Left kidney (tissue), 8 donors: Measurements from ENCODE around the gene SUSD3. TPM values are rescaled to one million over a fixed set of nuclear protein-coding genes. Genes with fewer than 3 reads are reported as not detected.
"Not testable (repeated sequence)": the region's sequence is repeated elsewhere in the genome, so short reads cannot be mapped to it uniquely, and the experiment has no call there.

Experiments used
- DNase-seq: peaks from one replicate; pipeline ENCODE4 v3.0.0-alpha.2; 2013
- long read RNA-seq, 8 donors: transcript quantifications; one replicate each; lab custom pipeline, GENCODE V29; 2026
- polyA plus RNA-seq: library from polyadenylated mRNA; unstranded; fragments of 120-200 nt; gene quantifications from one replicate; pipeline ENCODE4 v1.2.1, GENCODE V29; 2013; ENCODE audit not compliant: insufficient read length

Gene SUSD3
- 6.9 TPM for polyA plus RNA-seq
- long read RNA-seq, donor 1, transcript SUSD3-202 (5 exons, 1,195 nt) = major isoform, 6 of 7 reads
- long read RNA-seq, donor 1, partial matches to known transcripts = 0 of 7 reads
- long read RNA-seq, donor 1, other reads (novel, unspliced or antisense) = 0 of 7 reads
- long read RNA-seq, donor 2, transcript SUSD3-202 (5 exons, 1,195 nt) = major isoform, 6 of 6 reads
- long read RNA-seq, donor 2, partial matches to known transcripts = 0 of 6 reads
- long read RNA-seq, donor 2, other reads (novel, unspliced or antisense) = 0 of 6 reads
- long read RNA-seq, donor 3, partial matches to known transcripts = 0 of 1 reads
- long read RNA-seq, donor 3, other reads (novel, unspliced or antisense) = 0 of 1 reads
- long read RNA-seq, donor 4 = 0 reads
- long read RNA-seq, donor 5, transcript SUSD3-202 (5 exons, 1,195 nt) = major isoform, 10 of 10 reads
- long read RNA-seq, donor 5, partial matches to known transcripts = 0 of 10 reads
- long read RNA-seq, donor 5, other reads (novel, unspliced or antisense) = 0 of 10 reads
- long read RNA-seq, donor 6, partial matches to known transcripts = 0 of 5 reads
- long read RNA-seq, donor 6, other reads (novel, unspliced or antisense) = 0 of 5 reads
- long read RNA-seq, donor 7, transcript SUSD3-202 (5 exons, 1,195 nt) = major isoform, 6 of 9 reads
- long read RNA-seq, donor 7, partial matches to known transcripts = 0 of 9 reads
- long read RNA-seq, donor 7, other reads (novel, unspliced or antisense) = 0 of 9 reads
- long read RNA-seq, donor 8 = 0 reads

- peak; percentile 84 for DNase-seq
Observed at GRCh38 chr9:93058355-93059010, at the start of gene SUSD3. Gene SUSD3 (plus strand): TSS chr9:93058701. CDS start chr9:93058743, 42 bp downstream.

DNA sequence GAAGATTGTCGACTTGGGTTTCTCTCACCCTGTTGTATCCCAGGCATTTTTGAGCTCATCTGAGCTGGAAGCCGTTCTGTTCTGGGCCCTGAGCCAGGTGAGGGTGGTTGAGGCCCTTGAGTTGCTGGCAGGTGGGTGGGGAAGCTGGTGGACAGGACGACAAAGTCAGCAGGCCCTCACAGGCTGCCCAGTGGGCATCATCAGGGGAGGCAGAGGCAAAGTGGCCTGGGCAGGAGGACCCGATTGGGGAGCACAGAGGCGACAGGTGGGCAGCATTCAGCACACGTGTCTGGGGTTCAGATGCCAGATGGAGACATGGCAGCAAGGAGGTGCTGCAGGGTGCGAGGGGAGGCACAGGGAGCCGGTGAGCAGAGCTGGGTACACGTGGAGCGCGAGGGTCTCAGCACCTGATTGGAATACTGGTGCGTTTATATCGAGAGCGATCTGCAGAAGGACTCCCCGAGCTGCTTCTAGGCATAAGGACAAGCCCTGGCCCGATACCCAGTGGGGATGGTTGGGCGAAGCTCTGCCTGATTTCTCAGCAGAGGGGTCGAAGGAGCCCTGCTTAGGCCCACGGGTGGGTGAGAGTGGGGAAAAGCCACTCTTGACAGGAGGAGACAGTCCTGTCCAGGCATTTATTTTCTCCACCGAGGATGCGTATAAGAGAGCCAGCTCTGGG is 49.0 kb upstream of the SUSD3 start:
- DNase-seq = no peak

- no peak for DNase-seq
Observed at GRCh38 chr9:93010056-93010455, 48.4 kb upstream of the SUSD3 start.

GRCh38 chr9:93010704-93011103 is 47.8 kb upstream of the SUSD3 start:
- DNase-seq = no peak

GRCh38 chr9:93011114-93011513 is 47.4 kb upstream of the SUSD3 start:
- DNase-seq = no peak

GRCh38 chr9:93012963-93013855 is 45.3 kb upstream of the SUSD3 start:
- DNase-seq = no peak

- no peak for DNase-seq
Observed at GRCh38 chr9:93013856-93014582, 44.5 kb upstream of the SUSD3 start.

DNA sequence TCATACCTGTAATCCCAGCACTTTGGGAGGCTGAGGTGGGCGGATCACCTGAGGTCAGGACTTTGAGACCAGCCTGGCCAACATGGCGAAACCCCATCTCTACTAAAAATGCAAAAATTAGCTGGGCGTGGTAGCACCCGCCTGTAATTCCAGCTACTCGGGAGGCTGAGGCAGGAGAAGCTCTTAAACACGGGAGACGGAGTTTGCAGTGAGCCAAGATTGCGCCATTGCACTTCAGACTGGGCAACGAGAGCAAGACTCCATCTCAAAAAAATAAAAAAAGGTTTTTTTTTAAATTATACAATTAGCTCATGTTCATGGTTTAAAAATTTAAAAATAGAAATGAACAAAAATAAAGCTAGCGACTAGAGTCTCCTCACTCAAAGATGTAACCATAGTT is 43.3 kb upstream of the SUSD3 start:
- not testable (repeated sequence) for DNase-seq

GRCh38 chr9:93017621-93018020 is 40.9 kb upstream of the SUSD3 start:
- DNase-seq = no peak

GRCh38 chr9:93020151-93020550 is 38.4 kb upstream of the SUSD3 start:
- DNase-seq = no peak

- DNase-seq = no peak
Observed at GRCh38 chr9:93020771-93021670, 37.5 kb upstream of the SUSD3 start.

DNA sequence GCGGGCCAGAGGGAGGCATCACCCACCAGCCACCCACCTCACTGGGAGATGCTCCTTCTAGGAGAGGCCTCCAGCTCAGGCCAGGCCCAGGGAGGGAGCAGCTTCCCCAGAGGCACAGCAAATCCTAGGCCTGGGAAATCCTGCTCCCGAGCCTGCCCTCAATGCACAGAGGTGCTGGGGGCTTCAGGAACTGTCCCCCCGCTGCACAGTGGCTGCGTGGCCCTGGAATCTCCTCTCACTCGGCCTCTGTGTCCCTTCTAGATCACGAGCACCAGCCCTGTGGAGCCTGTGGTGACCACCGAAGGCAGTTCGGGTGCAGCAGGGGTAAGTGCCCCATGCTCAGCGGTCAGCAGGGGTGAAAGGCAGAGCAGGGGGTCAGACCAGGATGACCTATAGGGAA is 36.4 kb upstream of the SUSD3 start:
- no peak for DNase-seq

GRCh38 chr9:93022721-93023520 is 35.6 kb upstream of the SUSD3 start:
- DNase-seq = no peak

DNA sequence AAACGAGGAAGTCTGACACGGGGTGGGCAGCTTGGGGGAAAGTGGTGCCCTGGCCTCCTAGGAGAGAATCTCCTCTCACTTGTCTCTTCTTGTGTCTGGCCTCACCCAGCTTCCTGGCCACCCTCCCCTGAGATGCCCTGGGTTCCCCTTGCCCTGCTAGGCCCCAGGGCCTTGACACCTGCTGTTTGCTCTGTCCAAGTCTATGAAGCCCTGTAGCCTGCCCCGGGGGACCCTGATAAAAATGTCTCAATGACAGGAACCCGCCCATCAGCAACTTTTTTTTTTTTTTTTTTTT is 35.0 kb upstream of the SUSD3 start:
- no peak for DNase-seq

DNA sequence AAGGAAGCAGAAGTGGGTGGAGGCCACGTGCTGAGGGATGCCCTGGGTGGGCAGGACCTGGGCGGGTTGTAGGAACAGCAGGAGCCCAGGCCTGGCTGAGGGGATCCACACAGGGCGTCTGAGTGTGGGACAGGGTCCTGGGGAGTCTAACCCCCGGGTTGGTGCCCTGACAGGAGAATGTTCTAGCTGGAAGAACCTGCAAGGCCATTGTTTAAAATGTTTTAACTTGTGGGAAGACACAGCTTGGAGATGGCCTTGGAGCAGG is 33.9 kb upstream of the SUSD3 start:
- DNase-seq = no peak

DNA sequence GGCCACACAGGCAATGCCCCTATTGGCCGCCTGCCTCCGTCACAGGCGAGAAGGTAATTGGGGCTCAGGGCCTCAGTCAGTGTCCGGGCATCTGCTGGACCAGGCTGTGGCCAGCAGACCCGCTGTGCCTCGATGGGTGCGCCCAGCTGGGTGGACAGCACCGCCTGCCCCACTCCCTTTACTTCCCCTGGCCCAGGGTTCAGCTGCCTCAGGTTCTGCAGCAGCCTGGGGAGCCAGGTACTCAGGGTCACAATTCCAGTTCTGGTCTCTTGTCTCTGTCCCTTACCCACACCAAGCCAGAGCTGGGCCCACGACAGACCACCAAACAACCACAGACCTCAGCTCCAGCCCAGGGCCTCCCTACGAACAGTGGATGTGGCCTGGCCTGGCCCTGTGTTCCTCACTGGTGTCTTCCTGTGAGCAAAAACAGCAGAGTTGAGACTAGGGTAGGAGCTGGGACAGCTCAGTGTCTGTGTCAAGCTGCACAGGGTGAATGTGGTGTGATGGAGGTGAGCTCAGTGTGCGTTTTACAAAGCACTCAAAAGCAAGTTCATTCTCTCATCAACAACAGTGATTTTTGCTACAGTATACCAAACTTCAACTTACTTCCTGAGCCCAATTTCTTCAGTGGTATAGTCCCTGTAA is 33.4 kb upstream of the SUSD3 start:
- DNase-seq = no peak

DNA sequence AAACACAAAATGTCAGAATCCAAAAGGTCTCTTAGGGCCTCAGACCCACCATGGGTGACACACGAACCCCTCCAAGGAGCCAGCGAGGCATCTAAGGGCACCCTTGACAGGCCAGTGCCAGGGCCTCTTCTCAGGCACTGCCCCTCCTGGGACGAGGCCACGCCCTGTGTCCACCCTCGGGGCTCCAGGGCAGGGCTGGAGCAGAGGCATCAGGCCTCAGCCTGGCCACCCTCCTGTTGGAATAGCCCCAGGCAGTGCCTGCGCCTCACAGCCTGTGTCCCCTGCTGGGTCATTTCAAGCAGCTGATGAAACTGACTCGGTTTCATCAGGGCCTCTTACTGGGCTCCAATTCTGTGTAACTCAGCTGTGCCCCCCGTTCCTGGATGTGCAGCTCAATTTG is 32.8 kb upstream of the SUSD3 start:
- no peak for DNase-seq

DNA sequence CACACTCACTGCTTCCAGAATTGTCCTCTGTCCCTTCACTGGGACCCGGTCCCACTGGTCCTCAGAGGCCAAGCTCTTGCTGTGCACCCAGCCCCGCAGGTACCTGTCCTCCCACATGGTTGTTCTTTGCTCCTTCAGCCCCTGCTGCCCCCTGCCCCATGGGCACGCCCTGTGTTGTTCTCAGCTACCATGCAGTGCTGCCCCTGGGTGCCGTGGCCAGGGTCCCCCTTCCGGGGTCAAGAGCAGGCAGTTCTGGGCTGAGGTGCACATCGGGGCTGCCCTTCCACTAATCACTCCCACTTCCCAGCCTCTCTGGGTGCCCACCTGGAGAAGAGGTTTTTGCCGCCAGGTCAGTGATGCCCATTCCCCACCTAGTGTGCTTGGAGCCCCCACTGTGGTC is 31.9 kb upstream of the SUSD3 start:
- no peak for DNase-seq

DNA sequence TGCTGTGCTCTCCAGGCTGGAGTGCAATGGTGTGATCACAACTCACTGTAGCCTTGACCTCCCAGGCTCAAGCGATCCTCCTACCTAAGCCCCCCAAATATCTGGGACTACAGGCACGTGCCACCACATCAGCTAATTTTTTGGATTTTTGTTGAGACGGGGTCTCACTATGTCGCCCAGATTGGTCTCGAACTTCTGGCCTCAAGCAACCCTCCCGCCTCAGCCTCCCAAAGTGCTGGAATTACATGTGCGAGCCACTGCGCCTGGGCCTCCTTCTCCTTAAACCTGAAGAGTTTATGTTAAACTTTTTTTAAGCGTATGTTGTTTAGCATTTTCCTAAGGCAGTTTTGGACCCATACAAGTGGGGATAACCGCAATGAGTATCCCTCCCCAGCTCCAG is 30.8 kb upstream of the SUSD3 start:
- no peak for DNase-seq
